Head of caudate nucleus (tissue), 42 donors: ENCODE measurements around the gene SAGE1.
A peak's percentile ranks its signal among the peaks of the same experiment; 100 is the strongest.
"Not testable (repeated sequence)": the region's sequence is repeated elsewhere in the genome, so short reads cannot be mapped to it uniquely, and the experiment has no call there.

ENCODE experiments used
- DNase-seq, 42 donors: peaks; one replicate each; pipeline versions ENCODE4 v3.0.0 to v3.0.0-alpha.2; 2020 to 2021; ENCODE audit warnings: mixed read lengths in 7 of 42
- intact Hi-C: fragments of 100-400 bp; cut with DNase I; formaldehyde crosslinking; loops from one replicate; pipeline ENCODE4 v1.15.0; 2022

Gene SAGE1, protein sequence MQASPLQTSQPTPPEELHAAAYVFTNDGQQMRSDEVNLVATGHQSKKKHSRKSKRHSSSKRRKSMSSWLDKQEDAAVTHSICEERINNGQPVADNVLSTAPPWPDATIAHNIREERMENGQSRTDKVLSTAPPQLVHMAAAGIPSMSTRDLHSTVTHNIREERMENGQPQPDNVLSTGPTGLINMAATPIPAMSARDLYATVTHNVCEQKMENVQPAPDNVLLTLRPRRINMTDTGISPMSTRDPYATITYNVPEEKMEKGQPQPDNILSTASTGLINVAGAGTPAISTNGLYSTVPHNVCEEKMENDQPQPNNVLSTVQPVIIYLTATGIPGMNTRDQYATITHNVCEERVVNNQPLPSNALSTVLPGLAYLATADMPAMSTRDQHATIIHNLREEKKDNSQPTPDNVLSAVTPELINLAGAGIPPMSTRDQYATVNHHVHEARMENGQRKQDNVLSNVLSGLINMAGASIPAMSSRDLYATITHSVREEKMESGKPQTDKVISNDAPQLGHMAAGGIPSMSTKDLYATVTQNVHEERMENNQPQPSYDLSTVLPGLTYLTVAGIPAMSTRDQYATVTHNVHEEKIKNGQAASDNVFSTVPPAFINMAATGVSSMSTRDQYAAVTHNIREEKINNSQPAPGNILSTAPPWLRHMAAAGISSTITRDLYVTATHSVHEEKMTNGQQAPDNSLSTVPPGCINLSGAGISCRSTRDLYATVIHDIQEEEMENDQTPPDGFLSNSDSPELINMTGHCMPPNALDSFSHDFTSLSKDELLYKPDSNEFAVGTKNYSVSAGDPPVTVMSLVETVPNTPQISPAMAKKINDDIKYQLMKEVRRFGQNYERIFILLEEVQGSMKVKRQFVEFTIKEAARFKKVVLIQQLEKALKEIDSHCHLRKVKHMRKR

GRCh38 chrX:135893294-135893817, at the start of gene SAGE1, which contains the start of gene CT45A10:
Gene SAGE1 (plus strand): TSS chrX:135893716. CDS start chrX:135896243, 2,527 bp downstream.
Gene CT45A10 (minus strand): TSS chrX:135893444. CDS start chrX:135885344, 8,100 bp downstream.
- DNase-seq, result no peak
- intact Hi-C loops, result no loop called here

GRCh38 chrX:135854438-135854837, 39.1 kb upstream of the SAGE1 start, which contains the start of gene CT45A8:
Gene CT45A8 (minus strand): TSS chrX:135854538. CDS start chrX:135850783, 3,755 bp downstream.
- intact Hi-C loops, DNase-seq: not testable (repeated sequence)

GRCh38 chrX:135871712-135872111, 21.8 kb upstream of the SAGE1 start, which contains the start of gene CT45A9:
Gene CT45A9 (minus strand): TSS chrX:135871812. CDS start chrX:135868061, 3,751 bp downstream.
- DNase-seq, intact Hi-C loops: not testable (repeated sequence)

DNA sequence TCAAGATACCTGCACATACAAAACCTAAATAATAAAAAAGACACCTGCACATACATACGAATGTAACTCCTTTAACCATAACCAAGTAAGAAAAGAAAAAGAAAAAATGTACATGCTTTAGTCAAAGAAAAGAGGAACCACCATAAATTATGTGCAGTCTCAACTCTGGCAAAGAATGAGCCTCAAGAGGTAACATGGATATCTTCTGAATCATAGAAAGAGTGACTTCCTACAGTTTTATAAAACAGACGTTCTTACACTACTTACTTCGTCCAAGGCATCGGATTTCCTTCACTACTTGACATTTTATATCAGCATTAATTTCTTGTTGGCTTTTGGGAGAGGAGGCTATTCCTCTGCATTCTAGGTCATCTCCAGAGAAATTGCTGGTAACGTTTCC, 10.8 kb upstream of the SAGE1 start:
- DNase-seq, intact Hi-C loops: not testable (repeated sequence)

DNA sequence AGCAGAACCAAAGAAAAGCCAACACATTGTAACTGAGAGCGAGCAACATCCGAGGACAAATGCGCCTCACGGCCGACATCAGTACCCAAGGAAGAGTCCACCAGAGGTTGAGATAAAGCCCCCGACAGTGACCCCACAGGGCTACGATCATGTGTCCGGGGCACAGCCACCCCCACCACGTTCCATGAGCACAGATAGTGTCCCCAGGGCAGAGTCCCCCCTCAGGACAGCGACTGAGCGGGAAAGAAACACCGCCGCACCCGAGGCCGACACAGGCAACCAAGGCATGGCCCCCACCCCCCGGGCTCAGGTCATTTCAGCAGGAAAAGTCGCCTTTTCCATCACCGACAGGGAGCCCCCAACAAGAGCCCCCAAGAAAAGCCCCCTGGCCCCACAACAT, 5.3 kb upstream of the SAGE1 start:
- intact Hi-C loops, DNase-seq: not testable (repeated sequence)

DNA sequence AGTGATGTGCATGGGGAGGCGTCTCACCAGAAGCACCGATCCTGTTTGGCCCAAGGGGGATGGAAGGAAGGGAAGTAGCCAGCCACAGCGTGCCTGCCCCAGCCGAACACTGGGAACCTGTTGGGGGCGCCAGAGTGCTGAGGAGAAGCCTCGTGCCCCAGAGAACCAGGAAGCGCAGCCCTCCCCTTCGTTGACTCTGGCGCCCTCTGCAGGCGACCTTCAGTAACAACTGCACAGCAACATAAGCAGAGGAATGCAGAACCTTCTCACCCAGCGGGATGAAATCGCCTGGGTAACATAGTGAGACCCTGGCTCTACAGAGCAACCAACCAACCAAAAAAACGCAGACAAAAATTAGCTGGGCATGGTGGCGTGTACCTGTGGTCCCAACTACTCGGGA, 4.5 kb upstream of the SAGE1 start:
- intact Hi-C loops, result not testable (repeated sequence)
- peak in 3 of 42 donors; percentile 13 to 23 (median 17) for DNase-seq

GRCh38 chrX:135890087-135890585, 3.4 kb upstream of the SAGE1 start:
- intact Hi-C loops, result no loop called here

DNA sequence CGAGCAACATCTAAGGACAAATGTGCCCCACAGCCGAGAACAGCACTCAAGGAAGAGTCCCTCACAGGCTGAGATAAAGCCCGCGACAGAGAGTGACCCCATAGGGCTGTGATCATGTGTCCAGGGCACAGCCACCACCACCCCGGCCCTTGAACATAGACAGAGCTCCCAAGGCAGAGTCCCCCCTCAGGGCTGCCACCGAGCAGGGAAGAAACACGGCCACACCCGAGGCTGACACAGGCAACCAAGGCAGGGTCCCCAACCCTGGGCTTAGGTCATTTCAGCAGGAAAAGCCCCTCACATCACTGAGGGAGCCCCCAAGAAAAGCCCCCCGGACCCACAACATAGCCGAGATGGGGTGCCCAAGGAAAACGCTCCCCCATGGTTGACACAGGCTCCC, 735 bp upstream of the SAGE1 start:
- DNase-seq, result no peak
- intact Hi-C loops, result no loop called here

More at GRCh38 chrX:135890087-135890585, 3.4 kb upstream of the SAGE1 start:
- no peak for DNase-seq

GRCh38 chrX:135910251-135910650, 16.7 kb downstream of the SAGE1 start:
- DNase-seq, result no peak
- intact Hi-C loops, result no loop called here

DNA sequence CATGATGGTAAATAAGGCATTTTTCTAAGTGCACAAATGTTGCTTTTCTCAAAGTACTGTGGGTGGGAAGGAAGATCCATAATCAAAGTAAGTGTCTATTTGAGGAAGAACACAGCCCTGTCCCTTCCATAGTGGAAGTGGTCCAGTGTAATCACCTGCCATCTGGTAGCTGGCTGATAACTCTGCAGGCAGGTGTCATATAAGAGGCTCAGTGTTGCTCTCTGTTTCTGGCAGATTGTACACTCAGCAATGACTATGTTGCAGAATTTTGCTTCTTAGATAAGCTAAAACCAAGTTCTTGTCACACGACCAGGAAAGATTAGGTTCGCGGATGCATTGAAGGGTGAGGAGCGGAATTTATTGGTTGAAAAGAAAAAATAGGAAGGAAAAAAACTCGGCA, 20.9 kb downstream of the SAGE1 start:
- intact Hi-C loops, result no loop called here
- DNase-seq, result no peak

GRCh38 chrX:135920516-135920915, 27.0 kb downstream of the SAGE1 start:
- DNase-seq, intact Hi-C loops: not testable (repeated sequence)

DNA sequence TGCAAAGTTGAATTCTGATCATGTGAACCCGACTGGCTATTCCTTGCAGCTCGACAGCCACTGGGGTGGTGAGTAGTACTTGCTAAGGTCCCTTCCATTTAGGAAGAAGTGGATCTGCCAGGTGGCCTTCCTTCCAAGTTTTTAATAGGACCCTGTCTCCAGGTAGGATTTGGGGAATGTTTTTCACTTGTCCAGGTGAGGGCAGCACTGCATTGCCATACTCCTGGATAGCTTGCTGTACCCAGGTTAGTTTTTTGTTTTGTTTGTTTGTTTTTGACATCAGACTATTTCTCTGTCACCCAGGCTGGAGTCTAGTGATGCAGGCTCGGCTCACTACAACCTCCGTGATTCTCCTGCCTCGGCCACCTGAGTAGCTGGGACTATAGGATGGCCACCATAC, 29.8 kb downstream of the SAGE1 start:
- peak in 8 of 42 donors; percentile 3 to 34 (median 12) for DNase-seq
- intact Hi-C loops, result no loop called here

GRCh38 chrX:135927897-135928296, 34.4 kb downstream of the SAGE1 start:
- intact Hi-C loops, result no loop called here
- no peak for DNase-seq

DNA sequence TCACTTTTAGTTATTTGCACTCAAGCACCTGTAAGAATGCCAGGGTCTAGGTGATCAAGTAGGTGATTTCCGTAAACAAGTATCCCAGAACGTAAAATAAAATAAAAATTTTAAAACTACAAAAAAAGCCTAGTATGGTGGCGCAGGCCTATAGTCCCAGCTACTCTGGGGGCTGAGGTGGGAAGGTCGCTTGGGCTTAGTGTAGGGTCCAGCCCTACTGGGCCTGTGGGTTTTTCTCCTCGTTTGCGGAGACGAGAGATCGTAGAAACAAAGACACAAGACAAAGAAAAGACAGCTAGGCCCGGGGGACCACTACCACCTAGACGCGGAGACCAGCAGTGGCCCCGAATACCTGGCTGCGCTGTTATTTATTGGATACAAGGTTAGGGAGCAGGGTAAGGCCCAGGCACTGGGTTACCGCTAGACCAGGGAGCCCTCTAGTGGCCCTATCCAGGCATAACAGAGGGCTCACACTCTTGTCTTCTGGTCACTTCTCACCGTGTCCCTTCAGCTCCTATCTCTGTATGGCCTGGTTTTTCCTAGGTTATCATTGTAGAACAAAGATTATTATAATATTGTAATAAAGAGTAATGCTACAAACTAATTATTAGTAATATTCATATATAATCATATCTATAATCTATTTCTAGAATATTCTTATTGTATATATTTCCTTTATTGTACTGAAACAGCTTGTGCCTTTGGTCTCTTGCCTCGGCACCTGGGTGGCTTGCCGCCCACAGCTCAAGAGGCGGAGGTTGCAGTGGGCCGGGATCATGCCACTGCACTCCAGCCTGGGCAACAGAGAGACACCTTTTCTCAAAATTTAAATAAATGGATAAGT, 38.4 kb downstream of the SAGE1 start:
- peak; percentile 5 to 78 (median 50) for DNase-seq
- intact Hi-C loops, result no loop called here

- intact Hi-C loops, result no loop called here
- no peak for DNase-seq
These were observed 51.0 kb downstream of the SAGE1 start for GRCh38 chrX:135944486-135944885.

GRCh38 chrX:135951291-135951690, 57.8 kb downstream of the SAGE1 start:
- intact Hi-C loops, result no loop called here
- DNase-seq, result no peak
